GM23248 (cell line): ENCODE data around the gene GPR3. TPM values are rescaled to one million over a fixed set of nuclear protein-coding genes. Genes with fewer than 3 reads are reported as not detected.

Experiments
- DNase-seq: peaks from one replicate; pipeline ENCODE4 v3.0.0-alpha.2; 2015
- H2AFZ ChIP-seq: fragments of 200-600 bp; sonication (generic); 2 replicates; pipeline ENCODE4 v1.6.1; 2016; ENCODE audit warnings: antibody characterized with exemption
- H3F3A ChIP-seq: fragments of 200-600 bp; sonication (generic); 2 replicates; pipeline ENCODE4 v1.6.1; 2016; ENCODE audit warnings: mild to moderate bottlenecking, antibody characterized with exemption, mixed run types; ENCODE audit not compliant: insufficient read depth
- H3K27ac ChIP-seq: fragments of 200-600 bp; sonication (generic); 2 replicates; pipeline ENCODE4 v1.5.1; 2016; ENCODE audit warnings: mild to moderate bottlenecking
- H3K27me3 ChIP-seq: fragments of 200-600 bp; sonication (generic); replicated peaks from 2 replicates; pipeline ENCODE4 v1.6.1; 2016; ENCODE audit warnings: mild to moderate bottlenecking; ENCODE audit not compliant: insufficient read depth
- H3K36me3 ChIP-seq: fragments of 200-600 bp; sonication (generic); 2 replicates; pipeline ENCODE4 v1.6.1; 2016; ENCODE audit warnings: low read depth, mild to moderate bottlenecking
- H3K4me1 ChIP-seq: fragments of 200-600 bp; sonication (generic); 2 replicates; pipeline ENCODE4 v1.6.1; 2016; ENCODE audit warnings: mild to moderate bottlenecking; ENCODE audit not compliant: insufficient read depth
- H3K4me2 ChIP-seq: fragments of 200-600 bp; sonication (generic); one replicate; pipeline ENCODE4 v1.6.1; 2016; ENCODE audit warnings: mild to moderate bottlenecking; ENCODE audit not compliant: unreplicated experiment
- H3K4me3 ChIP-seq: fragments of 200-600 bp; sonication (generic); 2 replicates; pipeline ENCODE4 v1.5.1; 2016; ENCODE audit warnings: mild to moderate bottlenecking
- H3K79me2 ChIP-seq: fragments of 200-600 bp; sonication (generic); 2 replicates; pipeline ENCODE4 v1.6.1; 2016; ENCODE audit warnings: mild to moderate bottlenecking; ENCODE audit not compliant: insufficient read depth
- H3K9ac ChIP-seq: fragments of 200-600 bp; sonication (generic); 2 replicates; pipeline ENCODE4 v1.6.1; 2016; ENCODE audit warnings: mild to moderate bottlenecking
- H3K9me2 ChIP-seq: fragments of 200-600 bp; sonication (generic); 2 replicates; pipeline ENCODE4 v1.6.1; 2016; ENCODE audit warnings: mixed run types, mild to moderate bottlenecking, moderate library complexity; ENCODE audit not compliant: insufficient read depth
- H3K9me3 ChIP-seq: fragments of 200-600 bp; sonication (generic); one replicate; pipeline ENCODE4 v1.6.1; 2017; ENCODE audit warnings: low read depth
- H4K20me1 ChIP-seq: fragments of 200-600 bp; sonication (generic); 2 replicates; pipeline ENCODE4 v1.6.0; 2016; ENCODE audit not compliant: insufficient read depth
- EZH2 ChIP-seq: fragments of 200-600 bp; sonication (generic); IDR thresholded peaks from 2 replicates; pipeline ENCODE4 v1.6.1; 2018; ENCODE audit warnings: antibody characterized with exemption, mild to moderate bottlenecking; ENCODE audit not compliant: insufficient read depth, poor library complexity, severe bottlenecking
- EZH2phosphoT487 ChIP-seq: fragments of 200-600 bp; sonication (generic); IDR thresholded peaks from 2 replicates; pipeline ENCODE4 v1.6.1; 2018; ENCODE audit warnings: antibody characterized with exemption, moderate library complexity, mild to moderate bottlenecking, low read depth; ENCODE audit not compliant: insufficient read depth
- WGBS, 2 experiments: methylation state at CpG; one replicate each; pipeline ENCODE4 v1.1.6; 2015 to 2017; ENCODE audit warnings: low lambda C conversion rate in 2 of 2, low coverage in 1 of 2; ENCODE audit errors: missing lambda C conversion rate in 2 of 2; 5-methylcytosine and 5-hydroxymethylcytosine counted together
- in situ Hi-C: fragments of 300-500 bp; cut with MboI; formaldehyde crosslinking; loops from 2 replicates; pipeline ENCODE4 v1.15.0; 2020
- polyA plus RNA-seq: library from polyadenylated mRNA; unstranded; fragments of >200 nt; fragmentation: Nextera tagmentation; extraction: Ambion mirVana; gene quantifications from 2 replicates; pipeline ENCODE4 v1.2.1, GENCODE V29; 2016
- total RNA-seq: library from RNA; depleted of rRNA; stranded (reverse); fragments of >200 nt; shearing (Covaris generic); gene quantifications from 2 replicates; pipeline ENCODE4 v1.2.3, GENCODE V29; 2014; rRNA removed

Gene GPR3, protein sequence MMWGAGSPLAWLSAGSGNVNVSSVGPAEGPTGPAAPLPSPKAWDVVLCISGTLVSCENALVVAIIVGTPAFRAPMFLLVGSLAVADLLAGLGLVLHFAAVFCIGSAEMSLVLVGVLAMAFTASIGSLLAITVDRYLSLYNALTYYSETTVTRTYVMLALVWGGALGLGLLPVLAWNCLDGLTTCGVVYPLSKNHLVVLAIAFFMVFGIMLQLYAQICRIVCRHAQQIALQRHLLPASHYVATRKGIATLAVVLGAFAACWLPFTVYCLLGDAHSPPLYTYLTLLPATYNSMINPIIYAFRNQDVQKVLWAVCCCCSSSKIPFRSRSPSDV
- total RNA-seq (0.32 and 0.38 TPM in 2 replicates), polyA plus RNA-seq (1.6 and 1.8 TPM in 2 replicates)

DNA sequence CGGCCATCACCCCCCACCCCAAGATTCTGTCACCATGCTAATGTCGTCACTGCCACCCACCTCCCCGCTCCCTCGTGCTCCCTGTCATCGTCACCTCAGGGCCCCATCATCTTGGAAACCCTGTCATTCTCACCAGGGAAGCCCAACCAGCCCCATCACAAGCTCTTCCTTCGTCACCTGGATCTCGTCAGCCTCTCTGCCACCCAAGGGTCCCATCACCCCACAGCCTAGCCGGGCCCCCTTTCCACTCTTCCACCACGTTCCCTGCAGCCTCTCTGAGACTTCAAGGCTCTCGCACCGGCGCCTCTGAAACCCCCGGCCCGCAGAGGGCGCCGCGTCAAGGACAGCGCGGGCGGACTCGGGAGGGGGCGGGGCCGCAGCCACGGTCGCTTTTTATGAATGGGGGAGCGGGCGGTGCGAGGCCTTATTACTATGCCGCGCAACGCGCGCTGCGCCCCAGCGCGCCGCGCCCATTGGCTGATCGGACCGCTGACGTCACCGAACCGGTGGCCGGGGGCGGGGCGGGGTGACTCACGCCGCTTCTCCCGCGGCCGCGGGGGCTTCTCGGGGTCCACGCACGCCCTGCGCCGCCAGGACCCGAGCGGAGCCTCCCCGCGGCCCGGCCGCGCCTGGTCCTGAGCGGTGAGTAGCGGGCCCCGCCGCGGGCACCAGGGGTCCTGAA is at the start of gene GPR3:
TSS of gene GPR3 (plus strand) at position 527 of the 682 bp plus-strand sequence. CDS start 1,177 bp downstream, outside the sequence.
- peak; percentile 97 for DNase-seq
- no peak within 1 kb of the TSS for H3K27ac ChIP-seq
- peaks cover 12% of the 10 kb centered on the region for H3K4me1 ChIP-seq
- no peaks in the 10 kb centered on the region for H3K27me3 ChIP-seq
- no peaks in the 10 kb centered on the region for H3K36me3 ChIP-seq
- in situ Hi-C loops, result loop anchor here (5.0 kb wide), 2 partner anchors 90 to 290 kb away; no protein-coding TSS in a partner anchor
- H3K9me2 ChIP-seq, result no peaks in the 10 kb centered on the region
- H3K9me3 ChIP-seq, result no peaks in the 10 kb centered on the region
- H3F3A ChIP-seq, result peaks cover 6% of the 10 kb centered on the region; the same call in 1 of the 2 replicates
- H3K79me2 ChIP-seq, result no peaks in the 10 kb centered on the region
- H3K4me2 ChIP-seq, result peak within 1 kb of the TSS; percentile 79
- H4K20me1 ChIP-seq, result no peaks in the 10 kb centered on the region
- WGBS, 2 experiments, result 1% methylated on average over 63 of the region's 69 CpGs
- TF ChIP-seq EZH2 (no peak), EZH2phosphoT487 (no peak)
- peak within 1 kb of the TSS; percentile 81 for H2AFZ ChIP-seq
- peak within 1 kb of the TSS; percentile 84 for H3K9ac ChIP-seq
- H3K4me3 ChIP-seq, result peak within 1 kb of the TSS; percentile 90

DNA sequence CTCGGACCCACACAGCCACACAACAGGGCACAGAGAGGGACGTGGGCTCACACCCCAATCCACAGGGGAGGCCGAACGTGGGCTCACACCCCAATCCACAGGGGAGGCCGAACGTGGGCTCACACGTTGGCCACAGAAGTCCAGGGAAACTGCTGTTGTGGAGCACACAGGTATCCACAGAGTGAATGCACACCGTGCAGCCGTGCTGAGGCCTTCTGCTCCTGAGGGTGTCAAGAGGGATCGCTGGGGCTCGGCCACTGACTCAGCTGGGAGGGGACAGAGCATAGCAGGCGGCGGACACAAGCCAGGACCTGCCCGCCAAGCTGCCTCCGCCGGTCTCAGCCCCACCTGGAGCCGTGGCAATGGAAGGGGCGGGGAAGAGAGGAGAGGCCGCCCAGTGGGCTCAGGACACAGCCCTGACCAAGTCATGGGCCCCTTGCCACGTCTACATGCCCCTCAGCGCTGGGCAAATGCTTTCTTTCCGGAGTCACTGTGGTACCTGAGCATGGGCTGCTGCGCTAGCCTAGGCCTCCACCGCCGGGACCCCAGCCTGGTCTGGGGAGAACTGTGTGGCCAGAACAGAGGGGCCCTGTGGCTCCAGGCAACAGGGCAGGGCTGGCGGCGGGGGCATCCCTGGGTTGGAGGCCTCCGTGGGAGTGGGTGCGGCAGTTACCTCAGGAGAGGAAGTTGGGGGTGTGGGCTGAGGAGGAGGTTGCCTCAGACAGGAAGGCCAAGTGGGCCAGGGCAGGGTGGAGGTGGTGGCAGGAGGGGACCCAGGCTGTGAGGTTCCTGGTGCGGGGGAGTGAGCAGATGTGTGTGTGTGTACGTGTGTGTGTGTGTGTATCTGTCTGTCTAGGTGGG is 49.4 kb upstream of the GPR3 start:
- H3K27me3 ChIP-seq, result no peaks in the 10 kb centered on the region
- no peaks in the 10 kb centered on the region for H3K79me2 ChIP-seq
- no peak overlapping the region for H3K4me2 ChIP-seq
- no peak for DNase-seq
- peaks cover 14% of the 10 kb centered on the region for H3K4me1 ChIP-seq
- no peaks in the 10 kb centered on the region for H3K9me2 ChIP-seq
- no peaks in the 10 kb centered on the region for H3K36me3 ChIP-seq
- no peak for TF ChIP-seq EZH2phosphoT487
- TF ChIP-seq EZH2, result no peak
- H3K9me3 ChIP-seq, result no peaks in the 10 kb centered on the region
- no peaks in the 10 kb centered on the region for H3F3A ChIP-seq
- no peak overlapping the region for H3K27ac ChIP-seq
- no peak overlapping the region for H3K9ac ChIP-seq
- in situ Hi-C loops, result no loop called here
- 83 to 84% methylated on average over 29 to 31 of the region's 31 CpGs for WGBS, 2 experiments
- H2AFZ ChIP-seq, result no peak overlapping the region
- H4K20me1 ChIP-seq, result no peaks in the 10 kb centered on the region
- no peak overlapping the region for H3K4me3 ChIP-seq

DNA sequence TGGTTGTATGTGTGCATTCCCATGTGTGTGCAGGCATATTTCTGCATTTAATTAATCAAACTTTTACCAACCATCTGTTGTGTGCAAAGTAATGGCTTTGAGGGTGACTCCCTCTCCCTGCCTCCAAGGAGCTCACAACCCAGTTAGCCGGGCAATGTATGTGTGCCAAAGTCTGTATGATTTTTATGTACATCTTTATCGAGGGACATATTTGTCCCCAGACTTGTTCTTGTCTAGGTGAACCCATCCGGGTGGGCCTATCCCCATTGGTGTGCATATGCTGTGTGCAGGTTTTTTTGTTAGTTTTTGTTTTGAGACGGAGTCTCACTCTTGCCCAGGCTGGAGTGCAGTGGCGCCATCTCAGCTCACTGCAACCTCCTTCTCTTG is 48.8 kb upstream of the GPR3 start:
- Histone ChIP-seq H3K79me2 (no peaks in the 10 kb centered on the region), H3K9ac (no peak overlapping the region), H3K27ac (no peak overlapping the region), H3K9me3 (no peaks in the 10 kb centered on the region), H3K4me1 (peaks cover 14% of the 10 kb centered on the region), H3K4me3 (no peak overlapping the region), H2AFZ (no peak overlapping the region), H4K20me1 (no peaks in the 10 kb centered on the region), H3K27me3 (no peaks in the 10 kb centered on the region), H3K4me2 (no peak overlapping the region), H3K36me3 (no peaks in the 10 kb centered on the region), H3K9me2 (no peaks in the 10 kb centered on the region), H3F3A (no peaks in the 10 kb centered on the region)
- in situ Hi-C loops, result no loop called here
- WGBS, 2 experiments, result 46 to 47% methylated on average over 5 of the region's 5 CpGs
- TF ChIP-seq EZH2 (no peak), EZH2phosphoT487 (no peak)
- DNase-seq, result no peak

DNA sequence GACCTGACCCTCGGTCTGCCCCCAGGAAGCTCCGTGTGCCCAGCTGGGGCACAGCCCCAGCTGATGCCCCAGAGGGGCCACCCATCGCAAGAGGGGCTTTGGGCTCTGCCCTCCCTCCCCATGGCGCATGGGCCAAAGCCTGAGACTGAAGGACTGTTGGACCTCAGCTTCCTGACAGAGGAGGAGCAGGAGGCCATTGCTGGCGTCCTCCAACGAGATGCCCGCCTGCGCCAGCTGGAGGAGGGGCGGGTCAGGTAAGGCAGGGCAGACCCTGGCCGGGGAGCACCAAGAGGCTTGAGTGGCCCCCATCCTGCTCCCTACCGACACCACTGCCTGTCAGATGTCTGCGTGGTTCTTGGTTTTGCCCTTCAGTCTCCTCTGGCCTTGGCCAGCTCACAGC is 47.1 kb upstream of the GPR3 start:
- no peaks in the 10 kb centered on the region for H3K79me2 ChIP-seq
- no peak overlapping the region for H3K4me3 ChIP-seq
- no peaks in the 10 kb centered on the region for H3K36me3 ChIP-seq
- no peaks in the 10 kb centered on the region for H3K9me3 ChIP-seq
- in situ Hi-C loops, result no loop called here
- H3K27me3 ChIP-seq, result no peaks in the 10 kb centered on the region
- TF ChIP-seq EZH2phosphoT487 (no peak), EZH2 (no peak)
- no peak overlapping the region for H3K4me2 ChIP-seq
- H3F3A ChIP-seq, result no peaks in the 10 kb centered on the region
- H3K9ac ChIP-seq, result no peak overlapping the region
- H2AFZ ChIP-seq, result no peak overlapping the region
- WGBS, 2 experiments, result 80 to 82% methylated on average over 12 of the region's 12 CpGs
- H4K20me1 ChIP-seq, result no peaks in the 10 kb centered on the region
- H3K27ac ChIP-seq, result no peak overlapping the region
- H3K9me2 ChIP-seq, result no peaks in the 10 kb centered on the region
- no peak for DNase-seq
- H3K4me1 ChIP-seq, result peaks cover 14% of the 10 kb centered on the region
